ENCODE results near the gene TFIP11.

The TFIP11 gene

GRCh38 chr22:26512149-26512793 is at the start of gene TFIP11:
TSS of gene TFIP11 (minus strand) at chr22:26512473. CDS start at chr22:26510272, 2,201 bp downstream.
- TF ChIP-seq CTCF (IDR thresholded peaks at IDR 0.05; ENCODE audit: low read depth, low read length): no peak
- peak within 1 kb of the TSS; percentile 98 for H3K4me3 ChIP-seq (ENCODE audit: low read depth, low read length)

- TF ChIP-seq CTCF (IDR thresholded peaks at IDR 0.05; ENCODE audit: low read depth, low read length): no peak
- no peak overlapping the region for H3K4me3 ChIP-seq (ENCODE audit: low read depth, low read length)
Measured at GRCh38 chr22:26561756-26562417, 49.6 kb upstream of the TFIP11 start.

GRCh38 chr22:26559961-26560575 is 47.8 kb upstream of the TFIP11 start:
- no peak overlapping the region for H3K4me3 ChIP-seq (ENCODE audit: low read depth, low read length)
- TF ChIP-seq CTCF (IDR thresholded peaks at IDR 0.05; ENCODE audit: low read depth, low read length): no peak

GRCh38 chr22:26558248-26558895 is 46.1 kb upstream of the TFIP11 start:
- no peak for TF ChIP-seq CTCF (IDR thresholded peaks at IDR 0.05; ENCODE audit: low read depth, low read length)
- H3K4me3 ChIP-seq (ENCODE audit: low read depth, low read length): no peak overlapping the region

- TF ChIP-seq CTCF (IDR thresholded peaks at IDR 0.05; ENCODE audit: low read depth, low read length): no peak
- no peak overlapping the region for H3K4me3 ChIP-seq (ENCODE audit: low read depth, low read length)
Measured at GRCh38 chr22:26556904-26557303, 44.6 kb upstream of the TFIP11 start.

GRCh38 chr22:26555478-26555877 is 43.2 kb upstream of the TFIP11 start:
- H3K4me3 ChIP-seq (ENCODE audit: low read depth, low read length): no peak overlapping the region
- no peak for TF ChIP-seq CTCF (IDR thresholded peaks at IDR 0.05; ENCODE audit: low read depth, low read length)

Measured in WI38 (cell line).